Measurements from ENCODE around the gene FMOD.
A peak's percentile ranks its signal among the peaks of the same experiment; 100 is the strongest.

FMOD gene

GRCh38 chr1:203351037-203351625 is at the start of gene FMOD:
Gene FMOD, minus strand, starts transcription at chr1:203351122. Its CDS starts 2,852 bp downstream, at chr1:203348270.
- intact Hi-C loops (cut with micrococcal nuclease): no loop called here
- H3K27ac Mint-ChIP-seq: no peak within 1 kb of the TSS
- H3K4me1 Mint-ChIP-seq (ENCODE audit: low read depth): peaks cover 8% of the 10 kb centered on the region
- H3K27me3 Mint-ChIP-seq: peaks cover 50% of the 10 kb centered on the region
- H3K4me3 Mint-ChIP-seq: no peak within 1 kb of the TSS
- no peaks in the 10 kb centered on the region for H3K36me3 Mint-ChIP-seq (ENCODE audit: low read depth)
- H3K9me3 Mint-ChIP-seq: no peaks in the 10 kb centered on the region

DNA sequence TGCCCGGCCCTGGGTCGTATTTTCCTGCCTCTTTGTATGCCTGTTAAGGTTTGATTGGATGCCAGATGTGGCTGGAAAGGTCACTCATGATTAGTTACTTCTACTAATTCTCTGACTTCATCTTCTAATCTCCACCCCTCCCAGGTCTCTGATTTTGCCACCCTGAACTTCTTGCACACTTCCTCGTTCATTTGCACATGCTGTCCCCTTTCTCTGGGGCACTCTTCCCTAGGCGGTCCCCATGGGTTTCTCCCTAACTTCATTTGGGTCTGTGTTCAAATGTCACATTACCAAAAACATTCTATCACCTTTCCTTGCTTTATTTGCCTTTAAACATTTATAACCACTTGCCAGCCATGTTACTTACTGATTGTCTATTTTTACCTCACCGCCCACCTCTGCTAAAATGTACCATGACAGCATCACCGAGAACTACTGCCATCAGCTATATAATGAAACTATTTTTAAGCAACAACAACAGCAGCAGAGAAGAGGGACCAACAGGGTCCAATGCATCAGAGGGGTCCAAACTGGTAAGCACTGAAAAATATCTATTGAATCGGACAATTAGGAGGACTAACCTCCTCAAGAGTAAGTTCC is 45.8 kb upstream of the FMOD start:
- no peaks in the 10 kb centered on the region for H3K9me3 Mint-ChIP-seq
- H3K27ac Mint-ChIP-seq: no peak overlapping the region
- no peaks in the 10 kb centered on the region for H3K36me3 Mint-ChIP-seq (ENCODE audit: low read depth)
- H3K4me1 Mint-ChIP-seq (ENCODE audit: low read depth): peaks cover 29% of the 10 kb centered on the region
- H3K27me3 Mint-ChIP-seq: peaks cover 29% of the 10 kb centered on the region
- H3K4me3 Mint-ChIP-seq: no peak overlapping the region
- intact Hi-C loops (cut with micrococcal nuclease): no loop called here

DNA sequence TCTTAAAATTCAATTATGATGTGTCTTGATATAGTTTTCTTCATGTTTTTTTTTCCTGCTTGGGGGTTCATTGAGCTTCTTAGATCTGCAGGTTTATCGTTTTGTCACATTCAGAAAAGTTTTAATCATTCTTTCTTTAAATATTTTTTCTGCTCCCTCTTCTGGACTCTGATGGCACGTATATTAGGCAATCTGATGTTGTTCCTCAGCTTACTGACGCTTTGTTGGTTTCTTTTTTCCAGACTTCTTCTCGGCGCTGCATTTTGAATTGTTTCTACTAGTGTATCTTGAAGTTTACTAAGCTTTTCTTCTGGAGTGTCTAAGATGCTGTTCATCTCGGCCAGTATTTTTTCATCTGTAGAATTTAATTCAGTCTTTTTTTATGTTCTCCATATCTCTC is 44.8 kb upstream of the FMOD start:
- H3K9me3 Mint-ChIP-seq: no peaks in the 10 kb centered on the region
- H3K4me3 Mint-ChIP-seq: no peak overlapping the region
- peaks cover 29% of the 10 kb centered on the region for H3K27me3 Mint-ChIP-seq
- H3K36me3 Mint-ChIP-seq (ENCODE audit: low read depth): no peaks in the 10 kb centered on the region
- intact Hi-C loops (cut with micrococcal nuclease): no loop called here
- H3K27ac Mint-ChIP-seq: no peak overlapping the region
- peaks cover 20% of the 10 kb centered on the region for H3K4me1 Mint-ChIP-seq (ENCODE audit: low read depth)

DNA sequence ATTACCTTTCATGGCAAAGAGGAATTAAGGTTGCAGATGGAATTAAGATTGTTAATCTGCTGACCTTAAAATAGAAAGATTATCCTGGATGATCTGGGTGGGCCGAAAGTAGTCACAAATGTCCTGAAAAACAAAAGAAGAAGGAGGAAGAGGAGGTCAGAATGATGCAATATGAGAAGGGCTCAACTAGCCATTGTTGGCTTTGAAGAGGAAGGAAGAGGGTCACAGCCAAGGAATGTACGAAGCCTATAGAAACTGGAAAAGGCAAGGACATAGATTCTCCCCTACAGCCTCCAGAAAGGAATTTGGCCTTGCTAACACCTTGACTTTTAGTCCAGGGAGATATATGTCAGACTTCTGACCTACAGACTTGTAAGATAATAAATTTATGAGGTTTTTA is 39.4 kb upstream of the FMOD start:
- H3K36me3 Mint-ChIP-seq (ENCODE audit: low read depth): no peaks in the 10 kb centered on the region
- peaks cover 9% of the 10 kb centered on the region for H3K27me3 Mint-ChIP-seq
- intact Hi-C loops (cut with micrococcal nuclease): no loop called here
- H3K27ac Mint-ChIP-seq: no peak overlapping the region
- H3K9me3 Mint-ChIP-seq: no peaks in the 10 kb centered on the region
- no peak overlapping the region for H3K4me3 Mint-ChIP-seq
- H3K4me1 Mint-ChIP-seq (ENCODE audit: low read depth): peaks cover 21% of the 10 kb centered on the region

GRCh38 chr1:203388683-203389082 is 37.8 kb upstream of the FMOD start:
- Mint-ChIP-seq H3K9me3 (no peaks in the 10 kb centered on the region), H3K36me3 (ENCODE audit: low read depth) (no peaks in the 10 kb centered on the region), H3K4me1 (ENCODE audit: low read depth) (peaks cover 17% of the 10 kb centered on the region), H3K4me3 (no peak overlapping the region), H3K27me3 (peaks cover 7% of the 10 kb centered on the region), H3K27ac (no peak overlapping the region)
- intact Hi-C loops (cut with micrococcal nuclease): no loop called here

- Mint-ChIP-seq H3K36me3 (ENCODE audit: low read depth) (no peaks in the 10 kb centered on the region), H3K27ac (peak overlapping the region; percentile 57), H3K4me1 (ENCODE audit: low read depth) (peaks cover 40% of the 10 kb centered on the region), H3K27me3 (peaks cover 14% of the 10 kb centered on the region), H3K4me3 (no peak overlapping the region), H3K9me3 (no peaks in the 10 kb centered on the region)
- intact Hi-C loops (cut with micrococcal nuclease): loop anchor here (5.0 kb wide), 1 partner anchor 45 kb away; no protein-coding TSS in a partner anchor
Measured at GRCh38 chr1:203382026-203382425, 31.1 kb upstream of the FMOD start.

- peaks cover 40% of the 10 kb centered on the region for H3K4me1 Mint-ChIP-seq (ENCODE audit: low read depth)
- H3K27me3 Mint-ChIP-seq: peaks cover 14% of the 10 kb centered on the region
- no peak overlapping the region for H3K4me3 Mint-ChIP-seq
- no peaks in the 10 kb centered on the region for H3K9me3 Mint-ChIP-seq
- intact Hi-C loops (cut with micrococcal nuclease): loop anchor here (5.0 kb wide), 1 partner anchor 46 kb away; no protein-coding TSS in a partner anchor
- peak overlapping the region; percentile 57 for H3K27ac Mint-ChIP-seq
- H3K36me3 Mint-ChIP-seq (ENCODE audit: low read depth): no peaks in the 10 kb centered on the region
Measured at GRCh38 chr1:203381151-203381751, 30.3 kb upstream of the FMOD start.

GRCh38 chr1:203380420-203381150 is 29.7 kb upstream of the FMOD start:
- intact Hi-C loops (cut with micrococcal nuclease): loop anchor here (5.0 kb wide), 1 partner anchor 47 kb away; no protein-coding TSS in a partner anchor
- no peaks in the 10 kb centered on the region for H3K9me3 Mint-ChIP-seq
- peaks cover 14% of the 10 kb centered on the region for H3K27me3 Mint-ChIP-seq
- no peak overlapping the region for H3K4me3 Mint-ChIP-seq
- H3K4me1 Mint-ChIP-seq (ENCODE audit: low read depth): peaks cover 40% of the 10 kb centered on the region
- peak overlapping the region; percentile 57 for H3K27ac Mint-ChIP-seq
- H3K36me3 Mint-ChIP-seq (ENCODE audit: low read depth): no peaks in the 10 kb centered on the region

DNA sequence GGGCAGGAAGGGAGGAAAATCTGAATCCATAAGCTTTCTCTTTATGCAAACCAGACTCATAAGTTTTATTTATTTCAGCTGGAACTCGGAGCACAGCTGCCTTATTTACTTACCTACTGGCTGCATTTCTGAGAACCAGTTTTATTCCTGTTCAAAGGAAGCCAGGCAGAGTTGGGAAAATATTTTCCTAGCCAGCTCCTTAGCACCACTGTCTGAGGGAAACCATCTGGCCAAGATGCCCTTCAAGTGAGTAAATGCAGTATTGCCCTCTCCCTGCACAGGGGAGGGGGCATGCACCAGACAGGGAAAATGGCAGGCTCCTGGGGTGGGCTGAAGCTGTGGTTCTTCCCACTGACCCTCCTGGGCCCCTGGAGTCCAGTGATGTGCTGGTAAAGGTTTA is 28.9 kb upstream of the FMOD start:
- H3K4me3 Mint-ChIP-seq: no peak overlapping the region
- H3K27ac Mint-ChIP-seq: no peak overlapping the region
- intact Hi-C loops (cut with micrococcal nuclease): loop anchor here (5.0 kb wide), 1 partner anchor 47 kb away; no protein-coding TSS in a partner anchor
- peaks cover 11% of the 10 kb centered on the region for H3K27me3 Mint-ChIP-seq
- no peaks in the 10 kb centered on the region for H3K36me3 Mint-ChIP-seq (ENCODE audit: low read depth)
- H3K4me1 Mint-ChIP-seq (ENCODE audit: low read depth): peaks cover 46% of the 10 kb centered on the region
- H3K9me3 Mint-ChIP-seq: no peaks in the 10 kb centered on the region

GRCh38 chr1:203378556-203379245 is 27.8 kb upstream of the FMOD start:
- Mint-ChIP-seq H3K27ac (no peak overlapping the region), H3K9me3 (no peaks in the 10 kb centered on the region), H3K27me3 (peaks cover 11% of the 10 kb centered on the region), H3K4me1 (ENCODE audit: low read depth) (peaks cover 48% of the 10 kb centered on the region), H3K36me3 (ENCODE audit: low read depth) (no peaks in the 10 kb centered on the region), H3K4me3 (no peak overlapping the region)
- intact Hi-C loops (cut with micrococcal nuclease): no loop called here

DNA sequence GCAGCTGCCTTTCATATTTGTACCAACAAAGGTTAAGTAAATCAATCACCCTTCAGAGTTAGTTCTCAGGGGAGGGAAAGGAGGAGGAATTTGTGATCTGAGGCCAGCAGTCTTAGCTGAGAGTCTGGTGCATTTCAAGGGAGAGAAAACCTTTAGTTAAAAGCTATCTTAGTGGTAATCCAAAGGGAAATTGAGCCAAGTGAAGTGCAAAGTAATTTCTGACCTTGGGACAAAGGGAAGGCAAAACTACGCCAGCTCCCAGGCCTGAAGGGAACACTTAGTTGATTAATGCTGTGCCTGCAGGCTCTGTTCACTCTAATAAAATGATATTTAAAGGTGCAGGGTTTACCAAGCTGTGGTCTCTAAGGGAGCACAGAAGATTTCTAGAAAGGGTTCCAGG is 23.1 kb upstream of the FMOD start:
- intact Hi-C loops (cut with micrococcal nuclease): no loop called here
- Mint-ChIP-seq H3K9me3 (no peaks in the 10 kb centered on the region), H3K27me3 (peaks cover 2% of the 10 kb centered on the region), H3K27ac (no peak overlapping the region), H3K4me3 (no peak overlapping the region), H3K4me1 (ENCODE audit: low read depth) (peaks cover 30% of the 10 kb centered on the region), H3K36me3 (ENCODE audit: low read depth) (no peaks in the 10 kb centered on the region)

- Mint-ChIP-seq H3K9me3 (no peaks in the 10 kb centered on the region), H3K36me3 (ENCODE audit: low read depth) (no peaks in the 10 kb centered on the region), H3K27me3 (peaks cover 2% of the 10 kb centered on the region), H3K4me1 (ENCODE audit: low read depth) (peaks cover 37% of the 10 kb centered on the region), H3K4me3 (no peak overlapping the region), H3K27ac (no peak overlapping the region)
- intact Hi-C loops (cut with micrococcal nuclease): no loop called here
Measured at GRCh38 chr1:203373002-203373401, 22.1 kb upstream of the FMOD start.

DNA sequence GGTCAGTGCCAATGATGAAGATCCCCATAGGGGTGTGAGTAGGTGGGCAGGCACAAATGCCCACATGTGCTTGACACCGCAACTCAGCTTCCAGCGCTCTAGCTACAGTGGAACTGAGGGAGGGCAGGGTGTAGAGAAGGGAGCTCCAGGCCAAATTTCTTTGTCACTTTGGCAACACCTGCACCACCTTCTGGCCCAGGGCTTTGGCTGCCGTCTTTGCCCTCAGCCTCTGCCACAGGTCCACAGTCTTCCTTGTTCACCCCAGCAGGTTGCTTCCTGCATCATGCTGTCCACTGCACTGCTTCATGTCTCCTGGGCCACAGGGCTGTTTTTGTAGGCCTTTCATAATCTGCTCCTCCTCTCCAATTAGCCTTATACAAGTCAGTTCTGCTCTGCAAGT is 20.4 kb upstream of the FMOD start:
- H3K9me3 Mint-ChIP-seq: no peaks in the 10 kb centered on the region
- peaks cover 2% of the 10 kb centered on the region for H3K27me3 Mint-ChIP-seq
- peaks cover 38% of the 10 kb centered on the region for H3K4me1 Mint-ChIP-seq (ENCODE audit: low read depth)
- H3K4me3 Mint-ChIP-seq: no peak overlapping the region
- no peak overlapping the region for H3K27ac Mint-ChIP-seq
- intact Hi-C loops (cut with micrococcal nuclease): no loop called here
- no peaks in the 10 kb centered on the region for H3K36me3 Mint-ChIP-seq (ENCODE audit: low read depth)
